ENCODE measurements around the gene RNPC3. TPM values are rescaled to one million over a fixed set of nuclear protein-coding genes. Genes with fewer than 3 reads are reported as not detected.
"Not testable (repeated sequence)": the region's sequence is repeated elsewhere in the genome, so short reads cannot be mapped to it uniquely, and the experiment has no call there.

Gene RNPC3
- polyA plus RNA-seq, 2 of the 4 experiments (the other 2 are of a cell fraction): 9.9 to 20.1 TPM

DNA sequence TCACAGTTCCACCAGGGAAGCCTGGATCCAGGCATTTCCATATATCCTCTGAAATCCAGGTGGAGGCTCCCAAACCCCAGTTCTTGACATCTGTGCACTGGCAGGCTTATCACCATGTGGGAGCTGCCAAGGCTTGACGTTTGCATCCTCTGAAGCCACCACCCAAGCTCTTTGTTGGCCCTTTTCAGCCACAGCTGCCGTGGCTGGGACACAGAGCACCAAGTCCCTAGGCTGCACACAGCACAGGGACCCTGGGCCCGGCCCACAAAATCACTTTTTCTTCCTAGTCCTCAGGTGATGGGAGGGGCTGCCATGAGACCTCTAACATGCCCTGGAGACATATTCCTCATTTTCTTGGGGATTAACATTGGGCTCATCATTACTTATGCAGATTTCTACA is 22.3 kb downstream of the RNPC3 start:
- WGBS (ENCODE audit: missing lambda C conversion rate): 86% methylated on average over 1 of the region's 3 CpGs
- FAIRE-seq (no peak), ATAC-seq (no peak), DNase-seq (ENCODE audit: low read depth in 1 of 2, low spot score in 1 of 2) (no peak)
- ChIA-PET POLR2A (interaction anchor here (0.6 kb wide), 1 partner anchor 22 kb away, joined by 3 read pairs; no protein-coding TSS in a partner anchor), CTCF (no interaction called here)
- H3K4me1 ChIP-seq: no peaks in the 10 kb centered on the region
- no peak overlapping the region for H3K27ac ChIP-seq
- H3K4me3 ChIP-seq: no peak overlapping the region
- H3K4me2 ChIP-seq: no peak overlapping the region
- H3K9me3 ChIP-seq: no peaks in the 10 kb centered on the region
- TF ChIP-seq, protein P1, sequence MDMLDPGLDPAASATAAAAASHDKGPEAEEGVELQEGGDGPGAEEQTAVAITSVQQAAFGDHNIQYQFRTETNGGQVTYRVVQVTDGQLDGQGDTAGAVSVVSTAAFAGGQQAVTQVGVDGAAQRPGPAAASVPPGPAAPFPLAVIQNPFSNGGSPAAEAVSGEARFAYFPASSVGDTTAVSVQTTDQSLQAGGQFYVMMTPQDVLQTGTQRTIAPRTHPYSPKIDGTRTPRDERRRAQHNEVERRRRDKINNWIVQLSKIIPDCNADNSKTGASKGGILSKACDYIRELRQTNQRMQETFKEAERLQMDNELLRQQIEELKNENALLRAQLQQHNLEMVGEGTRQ (IDR thresholded peaks at IDR 0.05): no peak
- TF ChIP-seq HOXA7 (CRISPR knock-in tag; IDR thresholded peaks at IDR 0.05): no peak
- TF ChIP-seq, protein P2, sequence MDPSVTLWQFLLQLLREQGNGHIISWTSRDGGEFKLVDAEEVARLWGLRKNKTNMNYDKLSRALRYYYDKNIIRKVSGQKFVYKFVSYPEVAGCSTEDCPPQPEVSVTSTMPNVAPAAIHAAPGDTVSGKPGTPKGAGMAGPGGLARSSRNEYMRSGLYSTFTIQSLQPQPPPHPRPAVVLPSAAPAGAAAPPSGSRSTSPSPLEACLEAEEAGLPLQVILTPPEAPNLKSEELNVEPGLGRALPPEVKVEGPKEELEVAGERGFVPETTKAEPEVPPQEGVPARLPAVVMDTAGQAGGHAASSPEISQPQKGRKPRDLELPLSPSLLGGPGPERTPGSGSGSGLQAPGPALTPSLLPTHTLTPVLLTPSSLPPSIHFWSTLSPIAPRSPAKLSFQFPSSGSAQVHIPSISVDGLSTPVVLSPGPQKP (IDR thresholded peaks at IDR 0.05; ENCODE audit: low read depth, low read length): no peak
- TF ChIP-seq JUN (IDR thresholded peaks at IDR 0.05): no peak
- no peak for TF ChIP-seq BHLHE40 (IDR thresholded peaks at IDR 0.05; ENCODE audit: low read depth, low read length)
- TF ChIP-seq NPAS2 (CRISPR knock-in tag; IDR thresholded peaks at IDR 0.05; ENCODE audit: borderline replicate concordance): no peak
- no peak for TF ChIP-seq EHMT2 (IDR thresholded peaks at IDR 0.05; ENCODE audit: low read depth)
- no peak for TF ChIP-seq RCOR1 (IDR thresholded peaks at IDR 0.05; ENCODE audit: low read depth, low read length)

DNA sequence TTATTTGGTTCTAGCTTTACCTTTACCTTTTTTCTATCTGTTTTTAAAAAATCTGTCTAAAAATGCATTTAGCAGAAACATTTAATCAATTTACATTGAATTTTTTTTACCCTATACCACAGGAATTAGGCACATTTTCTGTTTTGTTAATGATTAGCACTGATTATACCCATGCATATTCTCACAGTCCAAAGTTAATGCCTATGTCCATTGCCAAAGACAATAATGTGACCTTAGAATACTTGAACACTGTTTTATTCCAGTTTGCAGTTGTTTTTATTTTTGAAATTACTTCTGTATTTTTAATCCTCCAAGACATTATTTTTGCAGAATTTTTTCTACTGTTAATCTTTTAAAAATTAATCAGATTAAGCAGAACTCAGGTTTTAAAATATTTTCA is 34.9 kb downstream of the RNPC3 start:
- ATAC-seq: no peak
- ChIA-PET POLR2A (no interaction called here), CTCF (no interaction called here)
- Histone ChIP-seq H3K9me3 (no peaks in the 10 kb centered on the region), H3K4me1 (no peaks in the 10 kb centered on the region), H3K27ac (no peak overlapping the region), H3K4me3 (no peak overlapping the region), H3K4me2 (no peak overlapping the region)
- TF ChIP-seq BHLHE40 (IDR thresholded peaks at IDR 0.05; ENCODE audit: low read depth, low read length) (no peak), HOXB13 (CRISPR knock-in tag; IDR thresholded peaks at IDR 0.05; ENCODE audit: low read depth) (no peak), EHMT2 (IDR thresholded peaks at IDR 0.05; ENCODE audit: low read depth) (no peak), TFCP2L1 (CRISPR knock-in tag; IDR thresholded peaks at IDR 0.05) (no peak), ZNF302 (CRISPR knock-in tag; IDR thresholded peaks at IDR 0.05) (no peak), PHF8 (IDR thresholded peaks at IDR 0.05; ENCODE audit: borderline replicate concordance, low read depth) (no peak)
- FAIRE-seq: no peak
- DNase-seq (ENCODE audit: low read depth in 1 of 2, low spot score in 1 of 2): no peak

DNA sequence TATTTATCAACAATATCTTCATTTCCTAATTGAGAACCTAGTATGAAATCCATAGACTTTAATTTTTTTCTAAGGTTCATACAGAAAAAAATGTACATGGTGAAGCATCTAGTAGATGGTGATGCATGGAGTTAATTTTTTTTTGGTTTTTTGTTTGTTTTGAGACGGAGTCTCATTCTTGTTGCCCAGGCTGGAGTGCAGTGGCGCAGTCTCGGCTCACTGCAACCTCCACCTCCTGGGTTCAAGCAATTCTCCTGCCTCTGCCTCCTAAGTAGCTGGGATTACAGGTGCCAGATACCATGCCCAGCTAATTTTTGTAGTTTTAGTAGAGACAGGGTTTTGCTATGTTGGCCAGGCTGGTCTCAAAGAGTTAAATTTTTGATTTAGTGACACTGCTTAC is 35.6 kb downstream of the RNPC3 start:
- DNase-seq (ENCODE audit: low read depth in 1 of 2, low spot score in 1 of 2); H3K27ac ChIP-seq; POLR2A ChIA-PET; FAIRE-seq; H3K4me1 ChIP-seq; H3K4me3 ChIP-seq; ATAC-seq; H3K4me2 ChIP-seq; H3K9me3 ChIP-seq; CTCF ChIA-PET: not testable (repeated sequence)
- WGBS (ENCODE audit: missing lambda C conversion rate): 68% methylated on average over 3 of the region's 3 CpGs

DNA sequence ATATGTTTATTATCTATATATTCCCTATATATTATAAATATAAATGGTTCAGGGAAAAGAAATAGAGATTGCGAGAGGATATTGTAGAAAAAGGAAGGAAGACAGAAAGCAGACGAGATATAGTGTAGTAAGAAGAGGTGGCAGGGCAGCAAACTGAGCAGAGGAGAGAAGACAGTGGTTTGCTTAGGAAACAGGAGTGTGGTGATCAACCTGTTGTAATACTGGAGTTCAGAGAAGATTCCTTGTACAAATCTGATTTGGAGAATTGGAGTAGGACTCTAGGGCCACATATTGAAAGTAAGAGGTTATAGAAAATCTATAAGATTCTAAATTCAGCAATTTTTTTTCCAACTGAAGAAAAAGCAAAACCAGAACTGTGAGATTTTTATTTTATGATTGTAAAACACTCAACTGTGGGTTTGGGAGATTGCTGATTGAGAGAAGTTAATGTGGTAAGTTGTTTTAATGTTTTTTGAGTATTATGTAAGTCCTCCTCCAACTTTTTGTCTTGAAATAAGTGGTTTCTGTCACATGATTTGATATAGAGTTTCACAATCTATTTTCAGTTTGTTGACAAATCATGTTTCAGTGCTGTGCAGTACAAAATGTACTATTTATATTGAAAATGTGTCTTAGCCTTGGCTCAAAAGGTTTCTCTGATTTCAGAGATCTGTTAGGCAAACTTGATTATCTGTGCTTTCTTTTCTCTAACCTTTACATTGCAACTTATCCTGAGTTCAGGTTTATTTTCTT is 36.3 kb downstream of the RNPC3 start:
- ChIA-PET CTCF (no interaction called here), POLR2A (no interaction called here)
- Histone ChIP-seq H3K4me1 (no peaks in the 10 kb centered on the region), H3K27ac (no peak overlapping the region), H3K4me2 (no peak overlapping the region), H3K9me3 (no peaks in the 10 kb centered on the region), H3K4me3 (no peak overlapping the region)
- DNase-seq (ENCODE audit: low read depth in 1 of 2, low spot score in 1 of 2) (no peak), FAIRE-seq (no peak), ATAC-seq (no peak)
- WGBS (ENCODE audit: missing lambda C conversion rate): 72% methylated on average over 2 of the region's 2 CpGs
- no peak for TF ChIP-seq HOXB13 (CRISPR knock-in tag; IDR thresholded peaks at IDR 0.05; ENCODE audit: low read depth)
- no peak for TF ChIP-seq RFX5 (IDR thresholded peaks at IDR 0.05)
- no peak for TF ChIP-seq FOSL2 (IDR thresholded peaks at IDR 0.05)
- TF ChIP-seq FOSL2 (CRISPR knock-in tag; IDR thresholded peaks at IDR 0.05): no peak
- TF ChIP-seq, protein P3, sequence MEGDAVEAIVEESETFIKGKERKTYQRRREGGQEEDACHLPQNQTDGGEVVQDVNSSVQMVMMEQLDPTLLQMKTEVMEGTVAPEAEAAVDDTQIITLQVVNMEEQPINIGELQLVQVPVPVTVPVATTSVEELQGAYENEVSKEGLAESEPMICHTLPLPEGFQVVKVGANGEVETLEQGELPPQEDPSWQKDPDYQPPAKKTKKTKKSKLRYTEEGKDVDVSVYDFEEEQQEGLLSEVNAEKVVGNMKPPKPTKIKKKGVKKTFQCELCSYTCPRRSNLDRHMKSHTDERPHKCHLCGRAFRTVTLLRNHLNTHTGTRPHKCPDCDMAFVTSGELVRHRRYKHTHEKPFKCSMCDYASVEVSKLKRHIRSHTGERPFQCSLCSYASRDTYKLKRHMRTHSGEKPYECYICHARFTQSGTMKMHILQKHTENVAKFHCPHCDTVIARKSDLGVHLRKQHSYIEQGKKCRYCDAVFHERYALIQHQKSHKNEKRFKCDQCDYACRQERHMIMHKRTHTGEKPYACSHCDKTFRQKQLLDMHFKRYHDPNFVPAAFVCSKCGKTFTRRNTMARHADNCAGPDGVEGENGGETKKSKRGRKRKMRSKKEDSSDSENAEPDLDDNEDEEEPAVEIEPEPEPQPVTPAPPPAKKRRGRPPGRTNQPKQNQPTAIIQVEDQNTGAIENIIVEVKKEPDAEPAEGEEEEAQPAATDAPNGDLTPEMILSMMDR (IDR thresholded peaks at IDR 0.05): no peak
- TF ChIP-seq JUN (IDR thresholded peaks at IDR 0.05): no peak
- no peak for TF ChIP-seq RCOR1 (IDR thresholded peaks at IDR 0.05; ENCODE audit: low read depth, low read length)
- TF ChIP-seq POLR2AphosphoS2 (conservative IDR thresholded peaks at IDR 0.05; ENCODE audit: low read length): no peak
- TF ChIP-seq FOXS1 (CRISPR knock-in tag; IDR thresholded peaks at IDR 0.05): no peak
- TF ChIP-seq, protein P1 (IDR thresholded peaks at IDR 0.05): no peak
- TF ChIP-seq KDM5A (IDR thresholded peaks at IDR 0.05): no peak
- no peak for TF ChIP-seq GATA3 (IDR thresholded peaks at IDR 0.05; ENCODE audit: borderline replicate concordance)
- TF ChIP-seq, protein P4, sequence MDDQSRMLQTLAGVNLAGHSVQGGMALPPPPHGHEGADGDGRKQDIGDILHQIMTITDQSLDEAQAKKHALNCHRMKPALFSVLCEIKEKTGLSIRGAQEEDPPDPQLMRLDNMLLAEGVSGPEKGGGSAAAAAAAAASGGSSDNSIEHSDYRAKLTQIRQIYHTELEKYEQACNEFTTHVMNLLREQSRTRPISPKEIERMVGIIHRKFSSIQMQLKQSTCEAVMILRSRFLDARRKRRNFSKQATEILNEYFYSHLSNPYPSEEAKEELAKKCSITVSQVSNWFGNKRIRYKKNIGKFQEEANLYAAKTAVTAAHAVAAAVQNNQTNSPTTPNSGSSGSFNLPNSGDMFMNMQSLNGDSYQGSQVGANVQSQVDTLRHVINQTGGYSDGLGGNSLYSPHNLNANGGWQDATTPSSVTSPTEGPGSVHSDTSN (IDR thresholded peaks at IDR 0.05): no peak
- no peak for TF ChIP-seq POLR2A (IDR thresholded peaks at IDR 0.05; ENCODE audit: low read length)
